CD4-positive, alpha-beta T cell (primary cell): ENCODE measurements around the gene RFK. TPM values are rescaled to one million over a fixed set of nuclear protein-coding genes. Genes with fewer than 3 reads are reported as not detected.

ENCODE experiments used
- ATAC-seq: fragments of 200-7000 bp; cut with Tn5 transposase; one replicate; pipeline ENCODE4 v1.10.0; 2022; ENCODE audit warnings: mild to moderate bottlenecking; ENCODE audit not compliant: poor library complexity
- CTCF ChIA-PET: fragments of 350-600 bp; sonication (Branson Sonifier 250); formaldehyde crosslinking; loops from one replicate; lab custom pipeline; 2021; ENCODE audit warnings: antibody characterized with exemption, inconsistent platforms; lab: Charles Lee
- POLR2A ChIA-PET: fragments of 350-600 bp; sonication (Branson Sonifier 250); formaldehyde crosslinking; loops from one replicate; lab custom pipeline; 2021; ENCODE audit warnings: antibody characterized with exemption, inconsistent platforms; lab: Charles Lee
- DNase-seq, 14 experiments: peaks; one replicate each; pipeline ENCODE4 v3.0.0-alpha.2; 2013 to 2020; ENCODE audit warnings: mixed read lengths in 2 of 14
- H3K27ac ChIP-seq, 2 donors: one replicate each; pipeline versions ENCODE4 v1.5.1 to v1.7.0; 2013; ENCODE audit warnings: low read length in 2 of 2, low read depth in 1 of 2, mild to moderate bottlenecking in 1 of 2
- H3K27me3 ChIP-seq, 2 experiments: 1 replicate in 1 of 2; 2 replicates in 1 of 2; pipeline versions ENCODE4 v1.6.1 to v1.7.0; 2013; ENCODE audit warnings: low read length in 2 of 2, control low read depth in 1 of 2, mild to moderate bottlenecking in 1 of 2, moderate library complexity in 1 of 2; ENCODE audit not compliant: insufficient read depth in 2 of 2, control insufficient read depth in 1 of 2
- H3K36me3 ChIP-seq: one replicate; pipeline ENCODE4 v1.6.1; 2013; ENCODE audit warnings: low read length, control low read depth; ENCODE audit not compliant: insufficient read depth
- H3K4me1 ChIP-seq: one replicate; pipeline ENCODE4 v1.6.1; 2013; ENCODE audit warnings: low read length, control low read depth; ENCODE audit not compliant: insufficient read depth
- H3K4me3 ChIP-seq: one replicate; pipeline ENCODE4 v1.5.1; 2013; ENCODE audit warnings: mild to moderate bottlenecking, low read length, moderate library complexity
- H3K9me3 ChIP-seq, 2 experiments: 1 replicate in 1 of 2; 2 replicates in 1 of 2; pipeline versions ENCODE4 v1.6.1 to v1.7.0; 2013; ENCODE audit warnings: low read length in 2 of 2, mild to moderate bottlenecking in 2 of 2, control low read depth in 1 of 2, moderate library complexity in 1 of 2; ENCODE audit not compliant: control insufficient read depth in 1 of 2, insufficient read depth in 1 of 2
- H3K27ac Mint-ChIP-seq: one replicate; pipeline ENCODE4 v1.8.0; 2020; ENCODE audit warnings: mixed read lengths
- H3K27me3 Mint-ChIP-seq: one replicate; pipeline ENCODE4 v1.8.0; 2021; ENCODE audit warnings: mixed read lengths
- H3K36me3 Mint-ChIP-seq: one replicate; pipeline ENCODE4 v1.8.0; 2021; ENCODE audit warnings: low read depth, mixed read lengths
- H3K4me1 Mint-ChIP-seq: one replicate; pipeline ENCODE4 v1.8.0; 2021; ENCODE audit warnings: low read depth, mixed read lengths
- H3K4me3 Mint-ChIP-seq: one replicate; pipeline ENCODE4 v1.8.0; 2020; ENCODE audit warnings: mild to moderate bottlenecking, mixed read lengths
- H3K9me3 Mint-ChIP-seq: one replicate; pipeline ENCODE4 v1.8.0; 2020; ENCODE audit warnings: mixed read lengths
- intact Hi-C, 2 experiments: fragments of 100-400 bp; cut with DNase I in 1 of 2; cut with micrococcal nuclease in 1 of 2; formaldehyde crosslinking; loops; one replicate each; pipeline versions ENCODE4 v1.15.1 to v1.9.0; 2023 to 2025; cut with DNase I, micrococcal nuclease
- total RNA-seq, 174 experiments: library from RNA in 2 of 174; stranded (reverse) in 2 of 174; gene quantifications; one replicate each; pipeline ENCODE4 v1.2.3 and lab custom pipeline; 2021 to 2026
- TF ChIP-seq, protein P1 (sequence below): fragments of 200-600 bp; IDR thresholded peaks from one replicate; pipeline ENCODE4 v1.8.0; 2022; ENCODE audit warnings: antibody characterized with exemption, mild to moderate bottlenecking

Gene RFK
- total RNA-seq, 2 experiments from 2014 or later, result 7.4 to 8.4 TPM

DNA sequence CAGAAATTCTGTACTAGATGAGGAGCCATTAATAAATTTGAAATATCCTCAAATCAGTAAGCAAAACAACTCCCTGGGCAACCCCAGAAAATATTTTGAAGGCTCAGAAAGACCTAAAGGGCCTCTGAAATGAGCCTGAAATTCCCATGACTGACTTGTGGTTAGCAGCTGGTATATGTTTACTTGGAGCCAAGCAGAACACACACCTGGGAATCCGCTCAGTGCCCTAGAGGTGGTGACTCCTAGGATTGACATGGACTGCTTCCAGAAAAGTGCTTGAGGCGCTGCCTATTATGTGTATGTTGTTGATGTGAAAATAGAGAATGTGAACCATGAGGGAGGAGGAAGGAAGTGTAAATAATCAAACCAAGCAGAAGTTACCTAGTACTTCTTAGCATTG lies 14.7 kb downstream of the RFK start:
- Histone ChIP-seq H3K4me3 (no peak overlapping the region), H3K27ac (no peak overlapping the region), H3K36me3 (peaks cover 7% of the 10 kb centered on the region), H3K4me1 (no peaks in the 10 kb centered on the region), H3K9me3 (no peaks in the 10 kb centered on the region), H3K27me3 (no peaks in the 10 kb centered on the region)
- Mint-ChIP-seq H3K4me1 (no peaks in the 10 kb centered on the region), H3K27ac (no peak overlapping the region), H3K9me3 (no peaks in the 10 kb centered on the region), H3K4me3 (no peak overlapping the region), H3K36me3 (peaks cover 4% of the 10 kb centered on the region), H3K27me3 (no peaks in the 10 kb centered on the region)
- ChIA-PET CTCF (no interaction called here), POLR2A (interaction anchor here (0.6 kb wide), 1 partner anchor 136 kb away, joined by 4 read pairs; no protein-coding TSS in a partner anchor)
- ATAC-seq (no peak), DNase-seq (no peak)
- TF ChIP-seq, protein P1, sequence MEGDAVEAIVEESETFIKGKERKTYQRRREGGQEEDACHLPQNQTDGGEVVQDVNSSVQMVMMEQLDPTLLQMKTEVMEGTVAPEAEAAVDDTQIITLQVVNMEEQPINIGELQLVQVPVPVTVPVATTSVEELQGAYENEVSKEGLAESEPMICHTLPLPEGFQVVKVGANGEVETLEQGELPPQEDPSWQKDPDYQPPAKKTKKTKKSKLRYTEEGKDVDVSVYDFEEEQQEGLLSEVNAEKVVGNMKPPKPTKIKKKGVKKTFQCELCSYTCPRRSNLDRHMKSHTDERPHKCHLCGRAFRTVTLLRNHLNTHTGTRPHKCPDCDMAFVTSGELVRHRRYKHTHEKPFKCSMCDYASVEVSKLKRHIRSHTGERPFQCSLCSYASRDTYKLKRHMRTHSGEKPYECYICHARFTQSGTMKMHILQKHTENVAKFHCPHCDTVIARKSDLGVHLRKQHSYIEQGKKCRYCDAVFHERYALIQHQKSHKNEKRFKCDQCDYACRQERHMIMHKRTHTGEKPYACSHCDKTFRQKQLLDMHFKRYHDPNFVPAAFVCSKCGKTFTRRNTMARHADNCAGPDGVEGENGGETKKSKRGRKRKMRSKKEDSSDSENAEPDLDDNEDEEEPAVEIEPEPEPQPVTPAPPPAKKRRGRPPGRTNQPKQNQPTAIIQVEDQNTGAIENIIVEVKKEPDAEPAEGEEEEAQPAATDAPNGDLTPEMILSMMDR, result no peak
- intact Hi-C loops, result no loop called here

DNA sequence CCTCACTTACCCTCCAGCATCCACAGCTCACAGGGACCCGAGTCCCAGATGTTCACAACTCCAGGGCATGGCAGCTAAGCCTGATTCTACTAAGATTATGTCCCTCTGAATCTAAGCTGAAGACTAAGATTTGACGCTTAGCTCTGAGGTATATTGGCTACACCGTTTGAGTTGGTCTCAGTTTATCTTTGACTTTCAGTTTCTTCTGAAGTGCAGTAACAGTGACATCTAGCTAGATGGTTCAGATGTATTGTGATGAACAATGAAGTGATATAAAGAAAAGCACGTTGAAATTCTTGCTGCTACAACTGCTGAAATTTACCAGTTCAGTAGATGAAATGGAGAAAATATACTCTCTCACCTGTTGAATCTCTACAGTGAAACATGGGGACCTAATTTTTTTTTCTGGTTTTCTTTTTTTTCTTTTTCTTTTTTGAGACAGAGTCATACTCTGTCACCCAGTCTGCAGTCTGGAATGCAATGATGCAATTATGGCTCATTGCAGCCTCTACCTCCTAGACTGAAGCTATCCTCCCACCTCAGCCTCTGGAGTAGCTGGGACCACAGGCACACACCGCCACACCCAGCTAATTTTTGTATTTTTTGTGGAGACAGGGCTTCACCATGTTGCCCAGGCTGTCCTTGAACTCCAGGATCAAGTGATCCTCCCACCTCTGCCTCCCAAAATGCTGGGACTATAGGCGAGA lies 15.7 kb downstream of the RFK start:
- Mint-ChIP-seq H3K9me3 (no peaks in the 10 kb centered on the region), H3K36me3 (peaks cover 4% of the 10 kb centered on the region), H3K4me3 (no peak overlapping the region), H3K27ac (no peak overlapping the region), H3K4me1 (no peaks in the 10 kb centered on the region), H3K27me3 (no peaks in the 10 kb centered on the region)
- intact Hi-C loops, result no loop called here
- Histone ChIP-seq H3K36me3 (peaks cover 3% of the 10 kb centered on the region), H3K9me3 (no peaks in the 10 kb centered on the region), H3K4me3 (no peak overlapping the region), H3K27me3 (no peaks in the 10 kb centered on the region), H3K4me1 (no peaks in the 10 kb centered on the region), H3K27ac (no peak overlapping the region)
- POLR2A ChIA-PET, result interaction anchor here (0.6 kb wide), 1 partner anchor 137 kb away, joined by 4 read pairs; no protein-coding TSS in a partner anchor
- TF ChIP-seq, protein P1, result no peak
- DNase-seq (no peak), ATAC-seq (no peak)
- CTCF ChIA-PET, result interaction anchor here (1.1 kb wide), 1 partner anchor 11 kb away, joined by 3 read pairs; no protein-coding TSS in a partner anchor

DNA sequence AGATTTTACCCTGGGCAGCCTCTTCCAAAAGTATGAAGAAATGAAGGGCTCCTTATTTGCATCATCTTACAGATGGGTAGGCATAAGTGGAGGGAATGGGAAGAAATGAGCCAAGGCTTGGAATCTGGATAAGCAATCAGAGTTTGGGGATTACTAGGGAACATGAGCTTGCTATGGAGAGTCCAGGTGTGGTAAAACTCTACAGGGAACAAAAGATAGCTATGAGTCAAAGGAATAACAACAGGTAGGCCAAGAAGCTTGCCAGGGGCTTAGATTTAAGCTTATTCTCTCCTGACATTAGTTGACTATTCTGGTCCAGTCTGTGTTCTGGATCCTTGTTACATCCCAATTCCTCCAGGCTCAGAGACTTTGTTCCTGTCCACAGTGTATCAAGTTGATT lies 16.4 kb downstream of the RFK start:
- Histone ChIP-seq H3K4me1 (no peaks in the 10 kb centered on the region), H3K36me3 (no peaks in the 10 kb centered on the region), H3K4me3 (no peak overlapping the region), H3K9me3 (no peaks in the 10 kb centered on the region), H3K27me3 (no peaks in the 10 kb centered on the region), H3K27ac (no peak overlapping the region)
- TF ChIP-seq, protein P1, result no peak
- no peaks in the 10 kb centered on the region for H3K4me1 Mint-ChIP-seq
- POLR2A ChIA-PET, result no interaction called here
- no peak overlapping the region for H3K4me3 Mint-ChIP-seq
- no peaks in the 10 kb centered on the region for H3K9me3 Mint-ChIP-seq
- intact Hi-C loops, result no loop called here
- ATAC-seq (no peak), DNase-seq (no peak)
- H3K27me3 Mint-ChIP-seq, result no peaks in the 10 kb centered on the region
- CTCF ChIA-PET, result interaction anchor here (1.1 kb wide), 1 partner anchor 11 kb away, joined by 3 read pairs; no protein-coding TSS in a partner anchor
- no peaks in the 10 kb centered on the region for H3K36me3 Mint-ChIP-seq
- H3K27ac Mint-ChIP-seq, result no peak overlapping the region
